Tibial artery (tissue), 4 donors: ENCODE measurements around the gene PKN2.
A peak's percentile ranks its signal among the peaks of the same experiment; 100 is the strongest.

ENCODE experiments used
- DNase-seq, 2 donors: peaks; one replicate each; pipeline ENCODE4 v3.0.0-alpha.2; 2019
- H3K27ac ChIP-seq, 2 donors: fragments of 200-600 bp; sonication (generic) in 1 of 2; 1 replicate in 1 of 2; 2 replicates in 1 of 2; pipeline ENCODE4 v1.5.1; 2018 to 2019; ENCODE audit warnings: mild to moderate bottlenecking in 1 of 2
- H3K27me3 ChIP-seq, 2 donors: fragments of 200-600 bp; sonication (generic) in 1 of 2; one replicate each; pipeline versions ENCODE4 v1.5.1 to v1.6.0; 2016 to 2019
- H3K36me3 ChIP-seq, 3 donors: fragments of 200-600 bp; sonication (generic) in 2 of 3; one replicate each; pipeline ENCODE4 v1.5.1; 2016 to 2019; ENCODE audit warnings: mild to moderate bottlenecking in 2 of 3
- H3K4me1 ChIP-seq, 4 donors: fragments of 200-600 bp; sonication (generic) in 2 of 4; 1 replicate in 3 of 4; 2 replicates in 1 of 4; pipeline ENCODE4 v1.5.1; 2016 to 2019
- H3K4me3 ChIP-seq, 2 donors: fragments of 200-600 bp; sonication (generic) in 1 of 2; 1 replicate in 1 of 2; 2 replicates in 1 of 2; pipeline ENCODE4 v1.5.1; 2018 to 2019; ENCODE audit warnings: mild to moderate bottlenecking in 2 of 2
- H3K9me3 ChIP-seq, 3 donors: fragments of 200-600 bp; sonication (generic) in 1 of 3; one replicate each; pipeline ENCODE4 v1.5.1; 2016 to 2019
- intact Hi-C: fragments of 100-400 bp; cut with DNase I; formaldehyde crosslinking; loops from one replicate; pipeline ENCODE4 v1.15.0; 2023; ENCODE audit warnings: low total_unique reads
- TF ChIP-seq, protein P1 (sequence below), 2 experiments: fragments of 200-600 bp in 1 of 2; fragments of 450-650 bp in 1 of 2; IDR thresholded peaks; one replicate each; pipeline ENCODE4 v1.5.1; 2017 to 2019; ENCODE audit warnings: antibody characterized with exemption in 2 of 2, mild to moderate bottlenecking in 1 of 2, moderate library complexity in 1 of 2

PKN2 gene

DNA sequence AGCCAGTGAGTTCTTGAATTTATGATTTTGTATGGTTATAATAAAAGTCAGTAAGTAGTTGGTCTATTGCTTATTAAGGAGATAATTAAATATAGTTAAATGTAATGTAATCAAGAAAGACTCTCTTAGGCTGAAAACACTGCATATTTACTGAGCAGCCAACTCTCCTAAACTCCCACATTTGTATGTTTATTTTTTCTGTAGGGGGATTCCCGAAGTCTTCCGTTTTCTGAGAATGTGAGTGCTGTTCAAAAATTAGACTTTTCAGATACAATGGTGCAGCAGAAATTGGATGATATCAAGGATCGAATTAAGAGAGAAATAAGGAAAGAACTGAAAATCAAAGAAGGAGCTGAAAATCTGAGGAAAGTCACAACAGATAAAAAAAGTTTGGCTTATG, 56.7 kb downstream of the PKN2 start:
- Histone ChIP-seq H3K27ac (no peak overlapping the region), H3K9me3 (peaks cover 2 to 5% (median 3%) of the 10 kb centered on the region in 3 donors), H3K36me3 (peaks cover 0 to 4% (median 0%) of the 10 kb centered on the region in 3 donors), H3K4me3 (no peak overlapping the region), H3K27me3 (no peaks in the 10 kb centered on the region), H3K4me1 (peaks cover 0 to 9% (median 1%) of the 10 kb centered on the region in 4 donors)
- TF ChIP-seq, protein P1, sequence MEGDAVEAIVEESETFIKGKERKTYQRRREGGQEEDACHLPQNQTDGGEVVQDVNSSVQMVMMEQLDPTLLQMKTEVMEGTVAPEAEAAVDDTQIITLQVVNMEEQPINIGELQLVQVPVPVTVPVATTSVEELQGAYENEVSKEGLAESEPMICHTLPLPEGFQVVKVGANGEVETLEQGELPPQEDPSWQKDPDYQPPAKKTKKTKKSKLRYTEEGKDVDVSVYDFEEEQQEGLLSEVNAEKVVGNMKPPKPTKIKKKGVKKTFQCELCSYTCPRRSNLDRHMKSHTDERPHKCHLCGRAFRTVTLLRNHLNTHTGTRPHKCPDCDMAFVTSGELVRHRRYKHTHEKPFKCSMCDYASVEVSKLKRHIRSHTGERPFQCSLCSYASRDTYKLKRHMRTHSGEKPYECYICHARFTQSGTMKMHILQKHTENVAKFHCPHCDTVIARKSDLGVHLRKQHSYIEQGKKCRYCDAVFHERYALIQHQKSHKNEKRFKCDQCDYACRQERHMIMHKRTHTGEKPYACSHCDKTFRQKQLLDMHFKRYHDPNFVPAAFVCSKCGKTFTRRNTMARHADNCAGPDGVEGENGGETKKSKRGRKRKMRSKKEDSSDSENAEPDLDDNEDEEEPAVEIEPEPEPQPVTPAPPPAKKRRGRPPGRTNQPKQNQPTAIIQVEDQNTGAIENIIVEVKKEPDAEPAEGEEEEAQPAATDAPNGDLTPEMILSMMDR (IDR thresholded peaks at IDR 0.05), result no peak
- DNase-seq, result no peak
- intact Hi-C loops, result no loop called here

DNA sequence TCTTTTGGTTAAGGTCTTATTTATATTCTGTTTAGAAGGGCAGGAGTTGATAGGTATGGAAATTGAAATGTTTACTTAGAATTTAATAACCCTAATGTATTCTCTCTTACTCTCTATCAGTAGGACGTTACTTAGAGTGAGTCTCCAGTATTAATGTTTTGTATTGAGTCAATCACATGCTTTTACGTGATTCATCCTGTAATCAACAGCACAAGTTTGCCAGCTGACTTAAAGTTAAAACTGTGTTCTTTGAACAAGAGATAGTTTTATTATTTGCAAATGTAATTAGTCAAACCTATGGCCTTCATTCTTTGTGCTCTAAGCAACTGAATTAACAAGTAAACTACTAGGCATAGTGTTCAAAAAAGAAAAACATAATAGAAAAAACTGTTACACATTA, 57.3 kb downstream of the PKN2 start:
- DNase-seq, result no peak
- Histone ChIP-seq H3K27me3 (no peaks in the 10 kb centered on the region), H3K9me3 (no peaks in the 10 kb centered on the region), H3K36me3 (peaks cover 0 to 5% (median 0%) of the 10 kb centered on the region in 3 donors), H3K4me3 (no peak overlapping the region), H3K27ac (no peak overlapping the region), H3K4me1 (peaks cover 0 to 9% (median 1%) of the 10 kb centered on the region in 4 donors)
- intact Hi-C loops, result no loop called here
- TF ChIP-seq, protein P1 (IDR thresholded peaks at IDR 0.05), result no peak

DNA sequence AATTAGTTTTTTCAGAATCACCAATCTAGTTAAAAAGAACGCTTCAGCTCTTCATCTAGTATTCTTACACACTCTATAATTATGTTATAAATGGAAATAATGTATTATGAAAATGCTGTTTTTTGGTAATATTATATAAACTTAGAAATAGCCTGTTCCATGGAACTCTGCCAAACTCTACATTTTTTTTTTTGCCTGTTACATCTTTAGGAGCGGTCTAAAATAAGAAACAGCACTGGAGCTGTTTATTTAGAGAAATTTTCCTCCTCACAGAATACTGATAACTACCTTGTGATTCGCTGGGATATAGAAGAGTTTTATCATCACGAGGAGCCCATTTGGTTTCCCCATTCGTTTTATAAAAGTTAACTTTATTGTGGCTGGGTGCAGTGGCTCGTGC, 58.5 kb downstream of the PKN2 start:
- intact Hi-C loops, result no loop called here
- no peaks in the 10 kb centered on the region for H3K27me3 ChIP-seq
- no peak for DNase-seq
- peaks cover 0 to 5% (median 0%) of the 10 kb centered on the region in 3 donors for H3K36me3 ChIP-seq
- TF ChIP-seq, protein P1 (IDR thresholded peaks at IDR 0.05), result no peak
- H3K4me3 ChIP-seq, result no peak overlapping the region
- H3K4me1 ChIP-seq, result peaks cover 0 to 9% (median 1%) of the 10 kb centered on the region in 4 donors
- H3K27ac ChIP-seq, result peak overlapping the region; percentile 17 to 18
- H3K9me3 ChIP-seq, result no peaks in the 10 kb centered on the region

DNA sequence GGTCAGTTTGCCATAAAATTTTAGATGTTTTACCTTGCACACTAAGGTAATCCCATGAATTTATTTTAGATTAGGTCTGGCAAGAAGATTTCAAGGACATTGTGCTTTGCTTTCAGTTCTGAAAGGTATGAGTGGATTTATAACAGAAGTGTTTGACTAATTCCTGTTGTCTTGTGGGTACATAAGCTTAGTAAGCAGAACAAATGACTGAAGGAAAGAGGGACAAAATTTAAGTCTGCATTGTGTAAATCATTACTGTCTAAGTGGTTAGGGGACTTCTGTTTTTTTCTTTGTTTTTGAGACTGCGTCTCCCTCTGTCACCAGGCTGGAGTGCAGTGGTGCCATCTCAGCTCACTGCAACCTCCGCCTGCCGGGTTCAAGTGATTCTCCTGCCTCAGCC, 60.1 kb downstream of the PKN2 start:
- no peak overlapping the region for H3K4me3 ChIP-seq
- intact Hi-C loops, result no loop called here
- H3K27ac ChIP-seq, result no peak overlapping the region
- DNase-seq, result no peak
- peaks cover 0 to 5% (median 0%) of the 10 kb centered on the region in 3 donors for H3K36me3 ChIP-seq
- no peaks in the 10 kb centered on the region for H3K9me3 ChIP-seq
- no peaks in the 10 kb centered on the region for H3K27me3 ChIP-seq
- TF ChIP-seq, protein P1 (IDR thresholded peaks at IDR 0.05), result no peak
- peaks cover 0 to 9% (median 1%) of the 10 kb centered on the region in 4 donors for H3K4me1 ChIP-seq

DNA sequence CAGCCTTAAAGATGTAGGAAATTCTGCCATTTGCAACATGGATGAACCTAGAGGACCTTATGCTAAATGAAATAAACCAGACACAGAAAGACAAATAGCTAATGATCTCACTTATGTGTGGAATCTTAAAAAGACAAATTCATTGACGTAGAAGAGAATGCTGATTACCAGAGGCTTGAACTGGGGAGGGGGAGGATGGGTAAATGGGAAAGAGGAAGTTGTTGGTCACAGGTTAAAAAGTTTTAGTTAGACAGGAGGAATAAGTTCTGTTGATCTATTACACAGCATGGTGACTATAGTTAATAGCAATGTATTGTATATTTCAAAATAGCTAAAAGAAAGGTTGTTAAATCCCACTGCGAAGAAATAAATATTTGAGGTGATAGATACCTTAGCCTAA, 62.8 kb downstream of the PKN2 start:
- H3K9me3 ChIP-seq, result no peaks in the 10 kb centered on the region
- DNase-seq, result no peak
- H3K36me3 ChIP-seq, result peaks cover 0 to 5% (median 0%) of the 10 kb centered on the region in 3 donors
- TF ChIP-seq, protein P1 (IDR thresholded peaks at IDR 0.05), result no peak
- H3K4me3 ChIP-seq, result no peak overlapping the region
- no peak overlapping the region for H3K27ac ChIP-seq
- no peaks in the 10 kb centered on the region for H3K27me3 ChIP-seq
- intact Hi-C loops, result no loop called here
- peaks cover 0 to 9% (median 0%) of the 10 kb centered on the region in 4 donors for H3K4me1 ChIP-seq

DNA sequence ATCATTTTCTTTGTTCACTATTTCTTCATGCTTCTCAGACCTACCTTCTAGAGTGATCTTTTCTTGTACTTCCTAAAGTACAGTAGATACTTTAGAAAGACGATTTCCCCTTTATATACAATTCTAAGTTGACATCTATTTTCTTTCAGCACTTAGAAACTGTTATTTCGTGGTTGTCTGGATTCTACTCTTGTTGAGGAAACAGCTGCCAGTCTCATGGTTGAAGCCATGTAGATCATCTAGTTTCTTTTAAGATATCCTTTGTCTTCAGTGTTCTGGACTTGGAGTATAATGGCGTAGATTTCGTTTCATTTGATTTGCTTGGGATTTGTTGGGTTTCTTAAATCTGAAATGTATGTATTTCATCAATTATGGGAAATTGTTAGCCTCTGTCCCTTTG, 67.6 kb downstream of the PKN2 start:
- Histone ChIP-seq H3K27me3 (no peaks in the 10 kb centered on the region), H3K27ac (no peak overlapping the region), H3K9me3 (no peaks in the 10 kb centered on the region), H3K4me3 (no peak overlapping the region), H3K36me3 (peaks cover 0 to 4% (median 0%) of the 10 kb centered on the region in 3 donors), H3K4me1 (no peaks in the 10 kb centered on the region)
- DNase-seq, result no peak
- TF ChIP-seq, protein P1 (IDR thresholded peaks at IDR 0.05), result no peak
- intact Hi-C loops, result no loop called here
